SW 1271 (cell line): ENCODE data around the gene CELSR1.
"Not testable (repeated sequence)": the region's sequence is repeated elsewhere in the genome, so short reads cannot be mapped to it uniquely, and the experiment has no call there.

Experiments used
- DNase-seq, 2 experiments: peaks; one replicate each; lab custom pipeline; 2025; lab: John Stamatoyannopoulos, UW

CELSR1 gene

DNA sequence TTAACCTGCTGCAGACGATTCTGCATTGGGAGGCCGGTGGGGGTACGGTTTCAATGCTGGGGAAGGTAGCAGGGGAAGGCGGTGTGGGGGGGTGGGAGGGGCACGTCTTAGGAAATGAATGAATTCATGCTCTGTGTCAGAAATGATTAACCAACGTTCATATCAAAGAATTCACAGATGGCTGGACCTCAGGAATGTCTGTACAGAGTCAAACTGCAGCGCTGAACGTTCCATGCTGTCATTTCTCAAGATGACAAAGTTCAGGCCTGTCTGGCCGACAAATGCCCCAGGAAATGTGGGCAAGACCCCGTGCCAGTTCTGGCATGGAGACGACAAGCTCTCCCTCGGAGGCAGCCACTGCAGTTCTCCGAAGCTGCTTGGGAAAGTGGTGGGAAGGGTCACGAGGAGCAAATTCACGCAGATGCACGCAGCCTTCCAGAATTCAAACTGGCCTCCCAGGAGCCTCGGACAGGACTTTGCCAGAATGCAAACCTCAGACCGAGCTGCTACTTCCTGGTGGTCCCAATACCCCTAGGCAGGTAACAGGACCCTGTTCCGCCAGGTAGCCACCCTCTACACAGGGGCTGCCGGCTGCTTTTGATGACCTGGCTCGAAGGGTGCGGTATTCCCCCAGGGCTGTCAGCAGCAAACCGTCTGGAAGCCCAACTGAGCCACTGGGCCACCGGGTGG, 120.4 kb downstream of the CELSR1 start:
- no peak for DNase-seq

DNA sequence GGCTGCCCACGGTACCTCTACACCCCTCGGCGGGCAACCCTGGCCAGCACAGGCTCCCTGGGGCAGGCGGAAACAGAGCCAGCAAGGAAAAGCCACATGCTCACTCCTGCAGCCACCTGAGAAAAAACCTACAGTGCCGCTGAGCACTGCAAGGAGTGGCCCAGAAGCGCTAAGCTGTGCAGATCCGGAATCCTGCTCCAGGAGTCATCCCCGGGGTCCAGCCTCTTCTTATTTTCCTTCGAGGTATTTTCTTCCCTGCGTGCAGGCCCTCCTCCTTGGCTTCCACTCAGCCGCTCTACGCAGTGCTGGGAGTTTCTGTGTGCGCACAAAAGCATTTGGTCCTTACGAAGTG, 120.9 kb downstream of the CELSR1 start:
- no peak for DNase-seq

DNA sequence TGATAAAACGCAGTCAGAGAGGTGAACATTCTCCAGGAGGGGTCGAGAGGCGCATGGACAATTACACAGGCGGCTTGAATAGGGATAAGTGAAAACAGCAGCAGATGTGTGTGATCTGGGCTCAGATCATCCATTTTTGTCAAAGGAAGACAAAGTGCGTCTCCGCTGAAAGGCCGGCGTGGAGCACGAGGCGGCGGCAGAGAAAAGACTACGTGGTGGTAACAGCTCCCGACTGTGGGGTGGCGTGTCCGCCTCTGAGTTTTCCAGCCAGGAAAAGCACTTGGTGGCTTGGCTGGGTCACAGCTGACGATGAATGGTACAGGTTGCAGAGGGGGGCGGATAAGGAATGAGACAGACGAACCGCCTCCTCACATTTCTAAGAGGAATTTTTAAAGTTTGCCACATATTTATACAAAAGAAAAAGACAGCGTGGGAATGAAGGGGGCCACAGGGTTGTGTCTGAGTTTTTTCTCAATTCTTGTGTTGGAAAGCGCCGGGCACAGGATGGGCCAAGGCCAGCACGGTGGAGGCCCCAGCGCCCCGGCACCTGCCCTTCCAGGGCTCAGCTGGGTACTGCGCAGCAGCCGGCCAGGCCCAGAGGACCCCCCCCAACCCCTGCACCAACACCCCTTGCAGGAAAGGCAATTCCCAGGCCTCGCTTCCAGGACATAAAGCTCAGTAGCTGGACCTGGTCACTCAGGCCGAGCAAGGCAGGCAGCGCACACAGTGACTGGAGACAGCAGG, 121.5 kb downstream of the CELSR1 start:
- no peak for DNase-seq

DNA sequence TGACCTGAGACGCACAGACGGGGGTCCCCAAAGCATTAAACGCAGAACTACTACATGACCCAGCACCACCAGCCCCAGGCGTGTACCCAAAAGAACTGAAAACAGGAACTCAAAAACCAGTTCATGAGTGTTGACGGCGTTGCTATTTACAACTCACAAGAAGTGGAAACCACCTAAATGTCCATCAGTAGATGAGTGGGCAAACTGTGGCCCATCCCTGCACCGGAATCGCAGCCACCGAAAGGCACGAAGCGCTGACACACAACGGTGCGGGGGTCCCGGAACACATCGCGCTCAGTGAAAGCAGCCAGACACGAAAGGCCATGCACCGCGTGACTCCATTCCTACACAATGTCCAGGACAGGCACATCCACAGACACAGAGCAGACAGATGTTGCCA, 122.7 kb downstream of the CELSR1 start:
- DNase-seq = no peak

DNA sequence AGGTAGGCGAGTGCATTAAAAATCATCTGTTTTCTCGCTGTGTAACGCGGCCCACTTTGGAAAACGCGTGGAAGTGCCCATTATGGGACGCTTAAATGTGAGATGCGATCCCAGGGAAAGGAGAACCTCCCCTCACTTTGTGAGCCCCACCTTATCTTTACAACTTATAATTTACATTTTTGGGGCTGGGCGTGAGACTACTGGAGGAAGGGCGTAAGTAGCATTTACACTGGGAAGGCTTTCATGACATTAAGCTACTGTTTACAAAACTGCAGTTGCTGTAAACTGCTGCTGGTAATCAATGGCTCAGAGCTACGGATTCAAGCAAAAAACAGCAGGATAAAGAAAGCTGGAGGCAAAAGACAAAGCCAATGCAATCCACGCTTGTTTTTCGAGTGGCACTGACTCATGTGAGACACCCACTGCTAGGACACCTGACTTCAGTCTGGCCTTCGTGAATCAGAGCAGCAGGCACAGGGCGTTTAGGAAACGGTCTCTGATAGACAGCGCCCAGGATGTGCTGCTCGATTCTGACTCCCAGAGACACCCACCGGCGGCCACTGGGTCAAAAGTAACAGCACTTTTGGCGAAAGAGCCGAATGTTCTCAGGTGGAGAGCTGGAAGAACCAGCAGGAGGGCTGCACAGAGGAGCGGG, 123.6 kb downstream of the CELSR1 start:
- no peak for DNase-seq

DNA sequence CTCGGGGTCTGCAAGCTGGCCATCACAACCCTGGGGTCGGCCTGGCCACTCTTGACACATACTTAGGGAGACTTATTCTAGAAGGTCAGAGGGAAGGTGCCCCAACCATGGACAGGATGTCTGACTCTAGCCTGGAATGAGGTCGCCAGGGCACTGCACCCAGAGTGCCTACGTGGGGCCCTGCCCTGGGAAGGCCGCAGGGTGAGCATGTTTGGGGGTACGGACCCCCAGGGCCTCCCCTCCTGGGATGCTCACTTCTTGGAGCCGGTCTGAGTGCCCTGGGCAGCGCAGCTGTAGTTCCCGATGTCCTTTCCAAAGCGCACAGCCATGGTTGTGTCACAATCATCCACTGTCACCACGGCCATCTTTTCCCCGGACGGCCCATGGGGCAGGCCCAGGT, 126.1 kb downstream of the CELSR1 start:
- no peak for DNase-seq

DNA sequence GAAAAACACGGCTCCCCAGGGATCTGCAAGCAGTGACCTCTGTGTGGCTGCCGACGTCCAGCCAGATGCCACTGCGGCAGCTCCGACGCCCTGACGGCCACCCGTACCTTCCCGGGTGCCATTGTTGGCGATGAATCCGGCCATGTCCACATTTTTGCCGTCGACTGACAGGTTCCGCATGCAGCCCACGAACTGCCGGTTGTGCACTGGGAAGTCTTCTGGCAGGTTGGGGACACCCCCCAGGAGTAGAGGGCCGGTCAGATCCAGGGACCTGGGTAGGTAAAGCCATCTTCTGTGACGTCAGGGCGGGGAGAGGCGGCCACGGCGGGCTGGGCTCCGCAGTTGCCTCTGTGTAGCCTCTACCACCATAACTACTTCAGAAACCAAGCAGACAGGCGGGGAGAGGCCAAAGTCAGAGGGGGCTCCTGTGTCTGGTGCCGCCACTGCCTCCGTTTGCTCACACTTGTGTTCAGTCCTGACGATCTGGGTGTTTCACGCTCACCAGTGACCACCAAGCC, 127.1 kb downstream of the CELSR1 start:
- no peak for DNase-seq

DNA sequence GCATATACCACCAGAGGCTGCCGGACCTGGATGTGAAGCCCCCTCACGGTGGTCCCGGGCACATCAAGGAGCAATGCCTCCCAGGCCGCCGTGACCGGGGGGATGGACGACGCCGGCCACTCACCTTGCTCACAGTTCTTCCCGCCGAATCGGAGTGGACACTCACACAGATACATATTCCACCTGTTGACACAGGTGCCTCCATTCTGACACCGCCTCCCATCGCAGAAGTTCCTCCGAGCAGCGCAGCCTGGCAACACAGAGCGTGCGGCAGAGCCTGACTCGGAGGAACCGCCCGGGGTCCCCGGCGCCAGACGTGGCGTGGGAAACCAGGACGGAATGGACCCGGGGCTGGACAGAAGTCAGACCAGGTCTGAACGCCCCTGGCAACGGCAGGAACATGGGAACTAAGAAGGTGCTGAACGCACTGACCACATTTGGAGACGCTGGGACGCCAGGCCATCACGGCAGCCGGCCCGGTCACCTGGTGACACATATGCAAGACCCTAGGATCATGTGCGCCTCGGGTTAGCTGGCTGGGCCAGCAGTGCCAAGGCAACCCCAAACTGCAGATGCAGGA, 127.7 kb downstream of the CELSR1 start:
- no peak for DNase-seq

DNA sequence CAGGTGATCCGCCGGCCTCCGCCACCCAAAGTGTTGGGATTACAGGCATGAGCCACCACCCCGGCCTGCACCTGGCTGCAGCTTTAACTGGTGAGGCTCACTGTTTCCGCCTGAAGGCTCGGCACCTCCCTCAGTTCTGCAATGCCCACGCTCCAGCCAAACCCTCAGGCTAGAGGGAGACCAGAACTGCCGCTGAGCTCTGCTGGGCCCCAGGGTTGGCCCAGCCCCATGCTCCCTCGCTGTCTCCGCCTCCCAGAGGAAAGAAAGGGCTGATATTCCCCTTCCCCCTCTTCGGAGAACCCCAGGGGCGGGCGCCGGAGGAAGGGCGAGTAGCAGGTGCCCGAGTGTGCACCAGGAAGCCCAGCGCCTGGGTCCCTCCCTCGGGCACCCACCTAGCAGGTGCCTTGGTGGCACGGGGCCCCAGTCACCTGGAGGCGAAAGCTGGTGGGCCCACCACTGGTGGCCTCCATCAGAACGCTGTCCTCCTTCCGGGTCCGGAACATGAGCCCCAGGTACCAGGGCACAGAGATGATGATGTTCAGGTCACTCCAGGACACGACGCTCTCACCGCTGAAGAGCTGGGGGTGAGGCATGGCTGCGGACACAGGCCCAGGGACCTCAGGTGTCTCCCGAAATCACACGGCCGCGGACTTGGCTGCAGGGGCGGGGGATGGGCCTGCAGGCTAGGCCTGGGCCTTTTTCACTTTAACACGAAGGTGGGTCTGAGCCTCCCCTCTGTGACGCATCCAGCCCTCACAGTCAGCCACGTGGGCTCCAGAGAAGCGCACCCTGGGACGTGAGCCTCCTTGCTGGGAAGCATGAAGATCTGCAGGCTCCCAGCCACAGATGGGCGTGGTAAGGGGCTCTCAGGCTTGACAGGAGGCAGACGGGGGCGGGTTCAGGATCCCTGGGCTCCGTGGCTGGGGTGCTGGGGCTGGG, 128.6 kb downstream of the CELSR1 start:
- DNase-seq = no peak

DNA sequence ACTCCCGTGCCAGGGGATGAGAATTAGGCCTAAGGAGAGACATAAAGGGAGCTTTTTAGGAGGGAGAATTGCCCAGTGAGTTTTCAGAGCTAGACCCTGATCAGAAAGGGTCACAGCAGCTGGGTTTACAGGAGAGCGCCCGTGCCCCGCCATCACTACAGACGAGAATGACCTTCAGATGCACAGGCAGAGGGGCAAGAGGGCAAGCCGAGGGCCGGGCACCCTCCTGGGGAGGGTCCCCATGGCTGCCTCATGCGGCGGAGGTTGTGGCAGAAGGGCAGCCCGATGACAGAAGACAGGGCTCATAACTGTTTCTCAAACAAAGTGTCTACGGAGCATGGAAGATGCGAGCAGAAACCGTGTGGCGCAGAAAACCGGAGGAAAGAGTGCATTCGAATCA, 129.7 kb downstream of the CELSR1 start:
- DNase-seq = no peak

DNA sequence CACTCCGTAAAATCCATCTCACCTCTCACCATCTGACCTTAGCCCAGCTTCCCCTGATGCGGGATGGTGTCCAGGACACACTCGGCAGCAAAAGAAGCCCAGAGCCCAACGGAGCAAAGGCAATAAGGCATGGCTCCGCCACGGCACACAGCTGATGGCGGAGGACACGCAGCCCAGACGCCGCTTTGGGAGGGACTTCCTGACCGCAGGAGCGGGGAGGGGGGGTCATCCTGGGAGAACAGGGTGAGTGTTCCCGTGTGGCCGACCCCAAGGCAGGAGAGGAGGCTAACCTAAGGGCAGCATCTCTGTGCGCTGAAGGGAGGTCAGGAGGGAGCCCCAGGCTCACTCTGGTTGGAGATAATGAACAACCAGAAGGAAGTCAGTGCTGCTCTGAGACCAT, 130.6 kb downstream of the CELSR1 start:
- DNase-seq = no peak

DNA sequence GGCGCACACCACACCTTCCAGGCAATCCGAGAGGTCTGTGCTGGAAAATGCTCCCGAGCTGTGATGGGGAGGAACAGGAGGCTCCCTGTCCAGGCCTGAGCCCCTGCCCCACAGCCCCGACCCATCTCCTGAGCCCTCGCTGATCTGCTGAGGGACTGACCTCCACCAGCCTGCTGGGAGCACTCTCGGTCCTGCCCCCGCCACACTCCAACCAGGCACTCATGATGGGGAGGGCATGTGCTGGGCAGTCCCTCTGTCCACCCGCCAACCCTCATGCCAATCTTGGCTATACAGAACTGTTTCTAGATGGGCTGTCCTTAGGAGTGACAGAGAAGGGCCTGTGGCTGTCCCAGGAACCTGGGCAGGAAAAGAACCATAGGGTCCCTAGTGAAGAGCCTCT, 131.1 kb downstream of the CELSR1 start:
- no peak for DNase-seq

DNA sequence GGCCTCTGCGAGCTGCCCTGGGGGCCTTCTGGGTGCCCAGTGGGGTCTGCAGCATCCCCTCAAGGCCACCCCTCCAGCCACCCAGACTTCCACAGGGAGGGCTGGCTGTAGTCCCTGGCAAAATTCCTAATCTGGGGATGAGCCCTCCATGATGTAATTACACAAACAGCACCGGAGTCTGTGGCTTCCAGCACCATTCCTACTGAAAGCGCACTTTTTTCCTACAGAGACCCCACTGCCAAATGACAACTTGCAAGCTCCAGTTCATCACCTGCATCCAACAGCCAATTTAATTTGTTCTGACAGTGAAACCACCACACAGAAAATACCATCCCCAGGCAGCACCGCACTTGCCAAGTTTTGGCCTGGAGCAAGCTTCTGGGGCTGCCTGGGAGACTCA, 131.5 kb downstream of the CELSR1 start:
- no peak for DNase-seq

DNA sequence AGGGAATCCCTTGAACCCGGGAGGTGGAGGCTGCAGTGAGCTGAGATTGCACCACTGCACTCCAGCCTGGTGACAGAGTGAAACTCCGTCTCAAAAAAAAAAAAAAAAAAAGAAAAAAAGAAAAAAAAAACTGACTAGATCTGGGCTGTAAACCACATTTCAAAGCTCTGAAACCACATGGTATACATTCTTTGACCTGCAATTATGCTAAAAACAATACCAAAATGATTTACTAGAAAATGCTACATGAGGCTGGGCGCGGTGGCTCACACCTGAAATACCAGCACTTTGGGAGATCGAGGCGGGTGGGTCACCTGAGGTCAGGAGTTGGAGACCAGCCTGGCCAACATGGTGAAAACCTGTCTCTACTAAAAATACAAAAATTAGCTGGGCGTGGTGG, 133.5 kb downstream of the CELSR1 start:
- DNase-seq = not testable (repeated sequence)

DNA sequence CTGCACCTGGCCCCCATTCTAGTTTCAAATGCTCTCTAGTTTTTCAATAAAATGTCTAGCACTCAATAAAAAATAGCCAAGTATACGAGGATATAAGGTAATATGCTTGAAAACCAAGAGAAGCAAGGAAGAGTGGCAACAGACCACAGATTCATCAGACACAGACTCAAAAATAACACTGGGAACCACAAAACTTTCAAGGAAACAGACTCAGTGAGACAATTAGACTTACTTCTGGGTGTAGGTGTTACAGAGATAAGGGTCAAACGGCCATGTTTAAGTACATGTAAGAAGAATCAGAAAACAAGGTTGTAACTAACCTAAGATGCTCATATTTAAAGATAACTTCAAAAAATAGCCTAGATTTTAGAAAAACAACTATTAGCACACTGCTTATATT, 134.9 kb downstream of the CELSR1 start:
- DNase-seq = no peak

DNA sequence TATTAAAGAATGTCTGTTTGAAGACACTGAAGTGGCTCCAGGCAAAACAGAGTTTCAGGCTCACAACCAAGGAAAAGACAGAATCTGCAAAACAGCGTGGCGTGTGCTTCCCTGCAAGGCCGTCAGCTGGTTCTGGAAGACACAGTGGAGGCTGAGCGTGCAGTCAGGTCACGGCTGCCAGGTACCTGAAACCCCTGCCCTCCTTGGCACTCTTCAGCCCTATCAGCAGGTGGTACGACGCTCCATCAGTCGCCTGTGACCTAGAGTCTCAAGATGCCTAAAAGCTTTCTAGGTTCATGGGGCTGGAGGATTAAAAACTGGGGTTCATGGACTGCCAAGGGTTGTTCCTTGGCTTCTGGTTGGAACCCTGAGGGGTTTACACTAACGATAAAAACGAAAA, 136.1 kb downstream of the CELSR1 start:
- no peak for DNase-seq

DNA sequence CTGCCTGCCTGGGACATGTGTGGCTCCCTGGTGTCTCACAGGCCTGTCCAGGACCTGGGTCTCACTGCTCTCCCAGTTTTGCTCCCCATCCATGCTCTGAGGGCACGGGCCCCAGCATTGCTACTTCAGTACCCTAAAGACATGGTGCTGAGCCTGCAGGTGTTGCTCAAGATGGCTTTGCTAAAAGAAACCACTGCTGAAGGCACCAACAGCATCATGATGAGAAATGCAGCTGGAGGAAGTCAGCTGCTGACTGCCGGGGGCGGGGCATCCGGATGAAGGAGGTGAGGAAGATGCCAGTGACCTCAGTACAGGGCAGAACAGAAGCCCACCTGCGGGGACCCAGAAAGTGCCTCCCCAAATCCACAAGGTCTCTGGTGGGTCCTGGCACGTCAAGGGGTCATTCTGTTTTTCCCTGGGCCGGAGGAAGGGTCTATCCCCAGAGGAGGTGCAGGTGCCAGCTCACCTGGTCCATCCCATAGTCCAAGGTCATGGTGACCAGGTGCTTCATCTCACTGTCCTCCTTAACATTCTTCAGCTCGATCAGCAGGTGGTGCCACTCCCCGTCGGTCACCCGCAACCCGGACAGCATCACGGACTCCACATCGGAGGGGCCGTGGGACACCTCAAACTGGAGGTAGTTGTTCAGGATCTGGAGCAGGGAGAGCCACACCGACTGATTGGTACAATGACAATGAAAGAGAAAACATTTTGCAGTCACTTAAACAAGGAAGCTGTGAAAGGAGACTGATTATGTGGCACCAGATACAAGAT, 138.0 kb downstream of the CELSR1 start:
- DNase-seq = no peak

DNA sequence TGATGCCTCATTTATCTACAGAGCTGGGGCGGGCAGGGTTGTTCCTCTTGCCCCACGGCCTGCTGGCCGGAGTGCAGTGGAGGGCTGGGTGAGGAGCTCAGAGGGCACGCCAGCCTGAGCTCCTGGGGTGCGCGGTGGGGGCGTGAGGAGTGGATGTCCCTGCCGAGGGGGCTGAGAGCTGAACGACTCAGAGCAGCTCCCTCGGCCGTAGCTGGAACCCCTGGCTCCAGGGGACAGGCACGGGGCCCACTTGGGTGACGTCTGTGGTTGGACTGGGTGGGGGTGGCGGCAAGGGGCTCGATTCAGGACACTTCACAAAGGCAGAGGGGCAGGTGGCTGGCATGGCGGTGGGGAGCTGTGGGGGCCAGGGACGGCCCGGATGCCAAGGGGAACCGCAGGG, 139.5 kb downstream of the CELSR1 start:
- DNase-seq = no peak

DNA sequence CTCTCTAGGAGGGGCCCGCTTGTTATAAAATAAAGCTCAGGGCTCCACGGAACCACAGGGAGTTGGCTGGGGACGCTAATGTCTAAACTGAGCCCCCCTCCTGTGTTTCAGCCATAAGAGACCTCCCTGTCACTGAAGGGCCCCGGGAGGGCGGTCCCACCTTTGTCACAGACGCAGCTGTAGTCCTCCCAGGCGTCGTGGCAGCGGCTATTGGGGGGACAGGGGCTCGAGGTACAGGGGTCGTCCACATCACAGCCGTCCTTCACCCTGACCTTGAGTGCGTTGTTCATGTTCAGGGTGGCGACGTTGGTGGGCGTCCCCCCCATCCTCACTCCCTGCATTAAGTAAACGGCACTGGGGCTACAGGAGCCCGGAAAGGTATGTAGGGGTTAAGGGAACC, 139.9 kb downstream of the CELSR1 start:
- DNase-seq = no peak

DNA sequence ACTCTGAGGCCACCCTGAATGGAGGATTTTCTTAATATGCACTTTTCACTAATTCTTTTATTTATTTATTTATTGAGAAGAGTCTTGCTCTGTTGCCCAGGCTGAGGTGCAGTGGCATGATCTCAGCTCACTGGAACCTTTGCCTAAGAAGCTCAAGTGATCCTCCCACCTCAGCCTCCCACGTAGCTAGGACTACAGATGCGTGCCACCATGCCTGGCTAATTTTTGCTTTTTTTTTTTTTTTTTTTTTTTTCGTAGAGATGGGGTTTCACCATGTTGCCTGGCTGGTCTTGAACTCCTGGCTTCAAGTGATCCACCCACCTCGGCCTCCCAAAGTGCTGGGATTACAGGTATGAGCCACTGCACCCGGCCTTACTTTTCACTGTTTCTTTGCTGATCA, 140.4 kb downstream of the CELSR1 start:
- not testable (repeated sequence) for DNase-seq

DNA sequence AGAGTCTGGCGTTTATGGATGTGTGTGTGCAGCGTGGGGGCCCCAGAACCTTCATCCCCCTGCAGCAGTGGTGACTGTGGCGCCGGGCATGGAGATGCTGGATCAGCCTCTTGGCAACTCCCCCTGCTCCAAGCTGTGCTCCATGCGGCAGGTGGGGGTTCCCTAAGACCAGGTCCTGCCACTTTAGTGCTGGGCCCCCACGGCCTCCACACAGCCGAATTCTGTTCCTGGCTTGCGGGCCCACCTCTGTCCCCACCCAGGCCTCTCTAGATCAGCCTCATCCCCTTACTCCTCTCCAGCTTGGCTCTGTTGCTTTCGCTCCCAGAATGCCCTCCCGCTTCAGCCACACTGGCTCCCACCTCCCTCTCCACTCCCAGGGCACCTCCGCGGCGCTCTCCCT, 142.3 kb downstream of the CELSR1 start:
- DNase-seq = no peak
